ENCODE results near the gene OBSCN.
A peak's percentile ranks its signal among the peaks of the same experiment; 100 is the strongest.
"Not testable (repeated sequence)": the region's sequence is repeated elsewhere in the genome, so short reads cannot be mapped to it uniquely, and the experiment has no call there.

Gene OBSCN

GRCh38 chr1:228166170-228166936, 41.5 kb upstream of the OBSCN start:
- H3K4me1 ChIP-seq (ENCODE audit: insufficient read depth, low read length), result peaks cover 15% of the 10 kb centered on the region; the same call in 1 of the 2 replicates
- no peaks in the 10 kb centered on the region for H3K36me3 ChIP-seq (ENCODE audit: insufficient read depth, low read length)
- H3K9me3 ChIP-seq (ENCODE audit: control insufficient read depth, insufficient read depth, low read length), result no peaks in the 10 kb centered on the region
- peak overlapping the region; percentile 80 for H3K9ac ChIP-seq (ENCODE audit: low read depth, low read length)

DNA sequence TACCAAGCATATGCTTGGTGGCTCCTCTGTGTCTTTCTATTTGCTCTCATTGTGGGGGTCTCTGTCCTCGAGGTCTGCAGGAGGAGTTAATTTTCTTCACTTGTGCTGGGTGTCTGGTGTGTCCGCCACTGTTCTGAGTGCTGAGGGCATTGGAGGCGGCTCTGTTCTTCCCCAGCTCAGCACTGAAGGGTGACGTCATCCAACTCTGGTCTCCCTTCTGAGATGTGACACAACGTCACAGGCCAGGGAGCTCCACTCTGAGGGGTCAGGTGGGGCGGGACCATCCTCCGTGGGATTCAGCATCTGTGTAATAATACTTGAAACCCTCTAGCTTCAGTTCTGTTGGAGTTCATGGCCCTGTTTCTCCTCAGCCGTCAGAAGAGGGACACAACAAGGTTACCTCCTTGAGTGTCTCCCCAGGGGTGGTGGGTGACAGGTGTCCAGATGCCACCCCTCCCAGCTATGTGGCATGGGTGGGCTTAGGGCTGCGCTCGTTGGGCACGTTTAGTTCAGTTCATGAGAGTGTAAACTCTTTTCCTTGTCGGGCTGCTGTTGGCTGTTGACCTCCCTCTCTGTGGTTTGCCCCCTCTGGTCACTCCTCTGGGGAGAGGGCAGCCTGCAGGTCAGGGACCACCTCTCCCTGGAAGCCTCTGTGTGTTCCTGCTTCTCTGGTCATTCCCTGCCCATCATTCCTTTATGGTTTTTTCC, 39.1 kb upstream of the OBSCN start:
- no peaks in the 10 kb centered on the region for H3K36me3 ChIP-seq (ENCODE audit: insufficient read depth, low read length)
- no peak overlapping the region for H3K9ac ChIP-seq (ENCODE audit: low read depth, low read length)
- no peaks in the 10 kb centered on the region for H3K4me1 ChIP-seq (ENCODE audit: insufficient read depth, low read length)
- no peaks in the 10 kb centered on the region for H3K9me3 ChIP-seq (ENCODE audit: control insufficient read depth, insufficient read depth, low read length)

GRCh38 chr1:228169345-228169744, 38.5 kb upstream of the OBSCN start:
- H3K36me3 ChIP-seq (ENCODE audit: insufficient read depth, low read length), result no peaks in the 10 kb centered on the region
- no peaks in the 10 kb centered on the region for H3K4me1 ChIP-seq (ENCODE audit: insufficient read depth, low read length)
- H3K9me3 ChIP-seq (ENCODE audit: control insufficient read depth, insufficient read depth, low read length), result no peaks in the 10 kb centered on the region
- H3K9ac ChIP-seq (ENCODE audit: low read depth, low read length), result no peak overlapping the region

GRCh38 chr1:228170666-228171065, 37.2 kb upstream of the OBSCN start:
- H3K4me1 ChIP-seq (ENCODE audit: insufficient read depth, low read length), result no peaks in the 10 kb centered on the region

GRCh38 chr1:228171221-228171891, 36.5 kb upstream of the OBSCN start:
- H3K9me3 ChIP-seq (ENCODE audit: control insufficient read depth, insufficient read depth, low read length), result no peaks in the 10 kb centered on the region
- H3K36me3 ChIP-seq (ENCODE audit: insufficient read depth, low read length), result no peaks in the 10 kb centered on the region
- no peaks in the 10 kb centered on the region for H3K4me1 ChIP-seq (ENCODE audit: insufficient read depth, low read length)
- H3K9ac ChIP-seq (ENCODE audit: low read depth, low read length), result no peak overlapping the region

More at GRCh38 chr1:228170666-228171065, 37.2 kb upstream of the OBSCN start:
- Histone ChIP-seq H3K36me3 (ENCODE audit: insufficient read depth, low read length) (no peaks in the 10 kb centered on the region), H3K9me3 (ENCODE audit: control insufficient read depth, insufficient read depth, low read length) (no peaks in the 10 kb centered on the region), H3K9ac (ENCODE audit: low read depth, low read length) (no peak overlapping the region)

- no peaks in the 10 kb centered on the region for H3K36me3 ChIP-seq (ENCODE audit: insufficient read depth, low read length)
- H3K4me1 ChIP-seq (ENCODE audit: insufficient read depth, low read length), result no peaks in the 10 kb centered on the region
- H3K9ac ChIP-seq (ENCODE audit: low read depth, low read length), result no peak overlapping the region
- H3K9me3 ChIP-seq (ENCODE audit: control insufficient read depth, insufficient read depth, low read length), result no peaks in the 10 kb centered on the region
Measured at GRCh38 chr1:228172591-228173527, 35.0 kb upstream of the OBSCN start.

- not testable (repeated sequence) for H3K9ac ChIP-seq (ENCODE audit: low read depth, low read length); H3K4me1 ChIP-seq (ENCODE audit: insufficient read depth, low read length); H3K36me3 ChIP-seq (ENCODE audit: insufficient read depth, low read length); H3K9me3 ChIP-seq (ENCODE audit: control insufficient read depth, insufficient read depth, low read length)
Measured at GRCh38 chr1:228173528-228174481, 34.0 kb upstream of the OBSCN start.

DNA sequence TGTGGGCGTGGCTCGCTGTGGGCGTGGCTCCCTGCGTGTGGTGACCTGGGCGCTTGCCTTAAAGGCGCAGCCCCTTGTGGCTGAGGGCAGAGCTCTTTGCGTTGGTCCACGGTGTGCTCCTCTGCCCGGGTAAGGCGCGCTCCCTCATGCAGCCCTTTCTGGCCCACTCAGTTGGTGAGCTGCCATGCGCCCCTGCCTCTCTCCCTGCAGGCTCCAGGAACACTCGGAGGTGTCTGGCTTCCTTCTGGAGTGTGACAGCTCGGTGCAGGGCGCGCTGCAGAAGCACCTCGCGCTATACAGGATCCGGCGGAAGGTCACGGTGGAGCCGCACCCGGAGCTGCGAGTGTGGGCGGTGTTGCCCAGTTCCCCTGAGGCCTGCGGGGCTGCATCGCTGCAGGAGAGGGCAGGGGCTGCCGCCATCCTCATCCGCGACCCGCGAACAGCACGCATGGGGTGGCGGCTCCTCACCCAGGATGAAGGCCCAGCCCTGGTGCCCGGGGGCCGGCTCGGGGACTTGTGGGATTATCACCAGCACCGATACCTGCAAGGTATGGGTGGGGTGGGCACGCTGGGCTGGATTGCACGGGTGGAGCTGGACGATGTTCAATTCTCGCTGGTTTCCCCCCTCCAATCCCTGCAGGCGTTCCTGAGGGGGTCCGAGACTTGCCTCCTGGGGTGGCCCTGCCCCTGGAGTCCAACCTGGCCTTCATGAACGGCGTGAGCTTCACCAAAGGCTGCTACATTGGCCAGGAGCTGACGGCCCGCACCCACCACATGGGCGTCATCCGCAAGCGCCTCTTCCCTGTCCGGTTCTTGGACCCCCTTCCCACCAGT, 33.1 kb upstream of the OBSCN start:
- H3K36me3 ChIP-seq (ENCODE audit: insufficient read depth, low read length), result no peaks in the 10 kb centered on the region
- no peaks in the 10 kb centered on the region for H3K9me3 ChIP-seq (ENCODE audit: control insufficient read depth, insufficient read depth, low read length)
- H3K9ac ChIP-seq (ENCODE audit: low read depth, low read length), result peak overlapping the region; percentile 40; the same call in 1 of the 2 replicates
- H3K4me1 ChIP-seq (ENCODE audit: insufficient read depth, low read length), result no peaks in the 10 kb centered on the region

GRCh38 chr1:228175316-228176023, 32.4 kb upstream of the OBSCN start:
- no peaks in the 10 kb centered on the region for H3K9me3 ChIP-seq (ENCODE audit: control insufficient read depth, insufficient read depth, low read length)
- no peaks in the 10 kb centered on the region for H3K36me3 ChIP-seq (ENCODE audit: insufficient read depth, low read length)
- H3K9ac ChIP-seq (ENCODE audit: low read depth, low read length), result no peak overlapping the region
- no peaks in the 10 kb centered on the region for H3K4me1 ChIP-seq (ENCODE audit: insufficient read depth, low read length)

GRCh38 chr1:228176024-228176395, 31.8 kb upstream of the OBSCN start:
- Histone ChIP-seq H3K36me3 (ENCODE audit: insufficient read depth, low read length) (no peaks in the 10 kb centered on the region), H3K9ac (ENCODE audit: low read depth, low read length) (no peak overlapping the region), H3K4me1 (ENCODE audit: insufficient read depth, low read length) (no peaks in the 10 kb centered on the region), H3K9me3 (ENCODE audit: control insufficient read depth, insufficient read depth, low read length) (no peaks in the 10 kb centered on the region)

DNA sequence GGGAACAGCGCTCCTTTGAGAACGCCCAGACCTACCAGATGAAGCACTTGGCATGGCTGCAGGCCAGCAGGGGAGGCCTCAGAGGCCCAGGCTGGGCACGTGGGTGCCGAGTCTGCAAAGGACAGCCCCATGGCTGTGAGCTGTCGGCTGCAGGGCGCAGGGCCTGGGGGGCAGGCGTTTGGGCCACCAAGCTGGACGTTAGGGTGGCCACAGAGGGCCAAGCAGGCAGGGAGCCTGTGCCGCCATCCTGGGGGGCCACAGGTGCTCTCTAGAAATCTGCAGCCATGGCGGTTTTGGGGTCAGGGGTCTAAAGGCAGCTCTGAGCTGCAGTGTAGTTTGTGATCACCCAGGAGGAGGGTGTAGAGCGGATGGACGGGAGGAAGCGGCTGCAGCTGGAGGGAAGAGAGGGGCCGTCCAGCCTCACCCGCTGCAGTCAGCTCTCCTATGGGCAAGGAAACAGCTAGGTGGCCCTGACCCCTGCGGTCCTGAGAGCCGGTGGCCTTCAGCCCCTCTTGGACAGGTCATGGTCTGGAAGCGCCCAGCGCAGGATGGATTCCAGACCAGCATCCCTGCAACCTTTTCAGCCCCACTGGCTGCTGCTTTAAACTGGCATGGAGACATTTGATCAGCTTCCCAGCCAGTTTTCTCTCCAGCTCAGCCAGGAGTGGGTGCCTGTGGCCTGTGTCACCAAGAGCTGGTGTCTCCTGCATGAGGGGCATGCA, 31.2 kb upstream of the OBSCN start:
- Histone ChIP-seq H3K9me3 (ENCODE audit: control insufficient read depth, insufficient read depth, low read length) (no peaks in the 10 kb centered on the region), H3K9ac (ENCODE audit: low read depth, low read length) (no peak overlapping the region), H3K36me3 (ENCODE audit: insufficient read depth, low read length) (no peaks in the 10 kb centered on the region), H3K4me1 (ENCODE audit: insufficient read depth, low read length) (no peaks in the 10 kb centered on the region)

DNA sequence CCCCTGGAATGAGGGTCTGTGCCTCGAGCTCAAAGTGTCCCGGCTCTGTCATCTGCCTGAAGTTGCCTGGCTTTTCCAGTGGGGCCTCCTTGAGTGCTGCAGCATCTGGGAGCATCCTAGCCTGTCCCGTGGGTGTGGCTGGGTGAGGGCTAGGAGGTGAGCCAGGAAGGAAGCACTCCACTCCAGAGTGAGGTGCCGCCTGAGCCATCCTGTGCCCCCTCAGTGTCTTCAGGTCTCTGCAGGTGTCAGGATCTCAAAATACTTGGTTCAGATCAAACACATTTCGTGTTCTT, 30.7 kb upstream of the OBSCN start:
- Histone ChIP-seq H3K9ac (ENCODE audit: low read depth, low read length) (no peak overlapping the region), H3K36me3 (ENCODE audit: insufficient read depth, low read length) (no peaks in the 10 kb centered on the region), H3K4me1 (ENCODE audit: insufficient read depth, low read length) (no peaks in the 10 kb centered on the region), H3K9me3 (ENCODE audit: control insufficient read depth, insufficient read depth, low read length) (no peaks in the 10 kb centered on the region)
